Measurements from ENCODE around the gene ADAMTSL3.
"Not testable (repeated sequence)": the region's sequence is repeated elsewhere in the genome, so short reads cannot be mapped to it uniquely, and the experiment has no call there.

GRCh38 chr15:84068674-84069073 is 414.8 kb downstream of the ADAMTSL3 start:
- not testable (repeated sequence) for TF ChIP-seq CTCF, POLR2A (IDR thresholded peaks at IDR 0.05)

Measured in heart left ventricle (tissue), 13 donors.